Measurements from ENCODE around the gene COL25A1. TPM values are rescaled to one million over a fixed set of nuclear protein-coding genes. Genes with fewer than 3 reads are reported as not detected.

Gene COL25A1
- total RNA-seq, 1 donor: 6.9 TPM

GRCh38 chr4:108902769-108903168 lies 399.7 kb downstream of the COL25A1 start:
- no peak overlapping the region for H3K4me3 ChIP-seq (ENCODE audit: low read depth, low read length)
- no peak for TF ChIP-seq CTCF (IDR thresholded peaks at IDR 0.05; ENCODE audit: insufficient read depth, low read depth, low read length)
- DNase-seq (ENCODE audit: low read depth): no peak

DNA sequence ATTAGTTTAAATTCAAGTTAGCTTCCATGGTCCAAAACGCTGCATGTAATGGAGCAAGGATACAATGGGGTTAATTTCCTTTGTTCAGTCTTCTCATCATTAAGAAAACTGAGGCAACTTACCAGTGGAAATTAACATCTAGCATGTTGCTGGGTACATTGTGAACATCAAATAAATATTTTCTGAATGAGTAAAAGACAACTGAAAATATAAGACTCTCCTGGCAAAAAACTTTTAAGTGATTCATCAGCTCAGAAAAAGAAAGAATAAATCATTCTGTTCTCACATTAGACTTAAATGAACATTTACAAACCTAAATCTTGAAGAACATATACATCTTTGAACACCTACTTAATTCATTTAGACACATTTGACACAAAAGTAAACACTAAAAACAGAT lies 401.2 kb downstream of the COL25A1 start:
- no peak for DNase-seq (ENCODE audit: low read depth)
- H3K4me3 ChIP-seq (ENCODE audit: low read depth, low read length): no peak overlapping the region
- TF ChIP-seq CTCF (IDR thresholded peaks at IDR 0.05; ENCODE audit: insufficient read depth, low read depth, low read length): no peak

GRCh38 chr4:108900018-108900580 lies 402.4 kb downstream of the COL25A1 start:
- TF ChIP-seq CTCF (IDR thresholded peaks at IDR 0.05; ENCODE audit: insufficient read depth, low read depth, low read length): no peak
- no peak for DNase-seq (ENCODE audit: low read depth)

GRCh38 chr4:108893468-108893867 lies 409.0 kb downstream of the COL25A1 start:
- TF ChIP-seq CTCF (IDR thresholded peaks at IDR 0.05; ENCODE audit: insufficient read depth, low read depth, low read length): no peak
- H3K4me3 ChIP-seq (ENCODE audit: low read depth, low read length): no peak overlapping the region
- no peak for DNase-seq (ENCODE audit: low read depth)

More at GRCh38 chr4:108900018-108900580, 402.4 kb downstream of the COL25A1 start:
- no peak overlapping the region for H3K4me3 ChIP-seq (ENCODE audit: low read depth, low read length)

DNA sequence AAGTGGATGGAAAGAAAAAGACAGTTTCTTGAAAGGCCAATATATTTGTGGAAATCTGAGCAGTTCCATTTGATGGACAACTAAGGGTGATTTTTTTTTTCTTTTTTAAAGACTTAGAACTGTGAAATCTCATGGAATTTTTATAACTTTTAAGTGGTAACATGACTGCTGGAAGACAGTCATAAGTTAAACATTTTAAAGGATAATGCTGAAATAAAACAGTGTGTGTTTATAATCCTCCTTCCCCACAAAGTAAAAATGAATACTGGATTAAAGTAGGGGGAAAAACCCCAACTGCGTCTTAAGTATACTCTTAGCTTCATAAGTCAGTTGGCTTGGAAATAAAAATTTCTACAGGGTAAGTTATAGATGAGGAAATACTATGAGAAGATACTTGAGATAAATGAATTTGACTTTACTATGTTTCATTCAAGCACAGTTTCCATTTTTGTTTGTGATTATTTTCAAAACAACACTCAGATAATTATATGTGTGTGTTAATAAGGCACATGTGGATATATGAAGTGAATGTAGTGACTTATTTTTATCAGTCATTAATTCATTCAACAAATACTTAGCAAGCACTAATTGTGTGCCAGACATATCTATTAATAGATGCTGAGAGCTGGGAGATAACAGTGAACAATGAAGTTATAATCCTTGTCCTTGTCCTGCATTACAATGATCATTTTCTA lies 410.4 kb downstream of the COL25A1 start:
- no peak overlapping the region for H3K4me3 ChIP-seq (ENCODE audit: low read depth, low read length)
- DNase-seq (ENCODE audit: low read depth): no peak
- no peak for TF ChIP-seq CTCF (IDR thresholded peaks at IDR 0.05; ENCODE audit: insufficient read depth, low read depth, low read length)

DNA sequence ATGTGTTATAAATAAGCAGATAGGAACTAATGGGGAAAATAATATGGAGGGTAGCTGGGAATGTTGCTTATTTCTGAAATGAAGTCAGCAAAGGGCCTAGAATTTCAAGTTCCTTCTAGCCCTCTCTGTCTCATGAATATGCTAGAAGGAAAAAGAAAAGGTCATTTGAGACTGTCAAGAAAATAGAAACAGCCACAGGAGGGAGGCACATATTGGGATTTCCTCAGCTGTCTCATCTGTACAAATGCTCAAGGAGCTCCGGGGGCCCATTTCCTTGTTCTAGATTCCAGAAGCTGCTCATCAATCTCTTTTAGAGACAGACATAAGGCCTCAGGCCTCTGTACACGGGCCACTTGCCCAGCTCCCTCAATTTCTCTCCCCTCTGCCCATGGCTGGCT lies 412.0 kb downstream of the COL25A1 start:
- DNase-seq (ENCODE audit: low read depth): no peak
- no peak for TF ChIP-seq CTCF (IDR thresholded peaks at IDR 0.05; ENCODE audit: insufficient read depth, low read depth, low read length)
- no peak overlapping the region for H3K4me3 ChIP-seq (ENCODE audit: low read depth, low read length)
